ENCODE results near the gene NPIPB4. TPM values are rescaled to one million over a fixed set of nuclear protein-coding genes. Genes with fewer than 3 reads are reported as not detected.
"Not testable (repeated sequence)": the region's sequence is repeated elsewhere in the genome, so short reads cannot be mapped to it uniquely, and the experiment has no call there.

NPIPB4 gene
- 143 TPM for total RNA-seq
- long read RNA-seq, partial matches to known transcripts, result 1 of 3 reads
- long read RNA-seq, other reads (novel, unspliced or antisense), result 2 of 3 reads

DNA sequence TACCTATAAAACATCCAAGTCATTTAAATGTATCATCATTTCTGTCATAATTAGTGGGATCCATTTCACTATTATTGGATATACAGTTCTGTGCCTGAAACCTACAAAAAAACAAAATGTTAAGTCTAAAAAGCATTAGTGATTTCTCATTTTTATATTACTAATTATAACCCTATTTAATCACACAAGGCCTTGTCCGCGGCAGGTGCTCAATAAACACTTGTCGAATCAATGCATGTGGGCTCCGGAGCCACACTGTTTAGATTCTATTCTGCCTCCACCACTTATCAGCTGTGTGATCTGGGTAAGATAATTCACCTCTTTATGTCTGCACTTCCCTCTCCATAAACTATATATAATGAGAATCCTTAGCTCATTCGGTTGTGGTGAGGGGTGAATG lies at the start of gene NPIPB4:
Gene NPIPB4, minus strand, starts transcription at position 101 of the 400 bp plus-strand sequence. CDS start 378 bp downstream, outside the sequence.
- H3K4me3 ChIP-seq; H3K36me3 ChIP-seq; H3K4me1 ChIP-seq; H3K27me3 ChIP-seq; intact Hi-C loops (cut with DNase I); ATAC-seq; H3K27ac ChIP-seq; H3K9me3 ChIP-seq; DNase-seq: not testable (repeated sequence)

DNA sequence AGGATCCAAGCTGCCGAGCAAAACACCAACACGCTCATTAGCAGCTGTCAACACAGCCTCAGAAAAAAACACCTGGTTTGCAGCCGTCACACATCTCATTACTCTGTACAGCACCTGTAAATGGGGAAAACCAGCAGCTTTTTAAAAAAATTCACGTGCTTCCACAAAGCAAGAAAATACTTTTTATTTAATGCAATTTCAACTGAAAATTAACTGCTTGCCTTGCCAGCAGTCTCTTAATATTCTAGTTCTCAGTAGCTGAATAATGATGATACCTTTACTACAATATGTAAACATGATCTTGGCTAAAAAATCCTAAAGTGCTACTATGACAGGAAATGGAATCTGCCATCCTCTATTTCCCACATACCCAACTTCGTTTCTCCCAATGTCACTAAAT lies 41.4 kb upstream of the NPIPB4 start:
- H3K27ac ChIP-seq; H3K36me3 ChIP-seq; H3K4me3 ChIP-seq; H3K27me3 ChIP-seq; DNase-seq; H3K4me1 ChIP-seq; ATAC-seq; intact Hi-C loops (cut with DNase I); H3K9me3 ChIP-seq: not testable (repeated sequence)

DNA sequence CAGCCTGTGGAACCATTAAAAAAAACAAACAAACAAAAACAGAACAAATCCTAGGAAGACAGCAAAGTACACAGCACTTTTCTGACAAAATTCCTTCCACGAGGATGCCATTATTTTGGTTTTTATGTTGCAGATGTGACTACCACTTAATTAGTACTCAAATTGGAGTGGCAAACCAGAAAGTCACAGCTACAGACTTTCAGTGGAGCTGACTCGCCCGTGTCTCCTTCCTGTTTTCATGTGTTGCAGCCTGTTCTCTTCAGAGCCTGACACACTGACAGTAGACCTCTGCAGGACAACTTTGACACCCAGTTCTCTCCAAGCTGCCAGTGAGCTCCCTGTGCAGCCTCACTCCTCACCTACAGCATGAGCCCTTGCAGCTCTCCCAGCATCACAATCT lies 24.4 kb upstream of the NPIPB4 start:
- H3K4me3 ChIP-seq; H3K27me3 ChIP-seq; intact Hi-C loops (cut with DNase I); H3K9me3 ChIP-seq; H3K36me3 ChIP-seq; H3K27ac ChIP-seq; H3K4me1 ChIP-seq; ATAC-seq; DNase-seq: not testable (repeated sequence)

DNA sequence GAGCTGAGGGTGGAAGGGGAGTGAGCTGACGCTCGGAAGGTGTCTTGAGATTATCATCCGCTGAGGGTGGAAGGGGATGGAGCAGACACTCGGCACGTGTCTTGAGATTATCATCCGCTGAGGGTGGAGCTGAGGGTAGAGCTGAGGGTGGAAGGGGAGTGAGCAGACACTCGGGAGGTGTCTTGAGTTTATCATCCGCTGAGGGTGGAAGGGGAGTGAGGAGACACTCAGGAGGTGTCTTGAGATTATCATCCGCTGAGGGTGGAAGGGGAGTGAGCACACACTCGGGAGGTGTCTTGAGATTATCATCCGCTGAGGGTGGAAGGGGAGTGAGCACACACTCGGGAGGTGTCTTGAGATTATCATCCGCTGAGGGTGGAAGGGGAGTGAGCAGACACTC lies 20.4 kb downstream of the NPIPB4 start:
- DNase-seq; H3K27me3 ChIP-seq; ATAC-seq; H3K27ac ChIP-seq; H3K36me3 ChIP-seq; H3K9me3 ChIP-seq; intact Hi-C loops (cut with DNase I); H3K4me3 ChIP-seq; H3K4me1 ChIP-seq: not testable (repeated sequence)

DNA sequence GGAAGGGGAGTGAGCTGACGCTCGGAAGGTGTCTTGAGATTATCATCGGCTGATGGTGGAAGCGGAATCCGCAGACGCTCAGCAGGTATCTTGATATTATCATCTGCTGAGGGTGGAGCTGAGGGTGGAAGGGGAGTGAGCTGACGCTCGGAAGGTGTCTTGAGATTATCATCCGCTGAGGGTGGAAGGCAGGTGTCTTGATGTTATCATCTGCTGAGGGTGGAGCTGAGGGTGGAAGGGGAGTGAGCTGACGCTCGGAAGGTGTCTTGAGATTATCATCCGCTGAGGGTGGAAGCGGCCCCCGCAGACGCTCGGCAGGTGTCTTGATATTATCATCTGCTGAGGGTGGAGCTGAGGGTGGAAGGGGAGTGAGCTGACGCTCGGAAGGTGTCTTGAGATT lies 21.2 kb downstream of the NPIPB4 start:
- H3K27me3 ChIP-seq; intact Hi-C loops (cut with DNase I); DNase-seq: not testable (repeated sequence)

DNA sequence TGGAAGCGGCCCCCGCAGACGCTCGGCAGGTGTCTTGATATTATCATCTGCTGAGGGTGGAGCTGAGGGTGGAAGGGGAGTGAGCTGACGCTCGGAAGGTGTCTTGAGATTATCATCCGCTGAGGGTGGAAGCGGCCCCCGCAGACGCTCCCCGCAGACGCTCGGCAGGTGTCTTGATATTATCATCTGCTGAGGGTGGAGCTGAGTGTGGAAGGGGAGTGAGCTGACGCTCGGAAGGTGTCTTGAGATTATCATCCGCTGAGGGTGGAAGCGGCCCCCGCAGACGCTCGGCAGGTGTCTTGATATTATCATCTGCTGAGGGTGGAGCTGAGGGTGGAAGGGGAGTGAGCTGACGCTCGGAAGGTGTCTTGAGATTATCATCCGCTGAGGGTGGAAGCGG lies 21.8 kb downstream of the NPIPB4 start:
- intact Hi-C loops (cut with DNase I); H3K4me1 ChIP-seq; H3K27ac ChIP-seq; ATAC-seq; H3K4me3 ChIP-seq; H3K36me3 ChIP-seq; DNase-seq; H3K9me3 ChIP-seq; H3K27me3 ChIP-seq: not testable (repeated sequence)

More for the DNA sequence above, 21.2 kb downstream of the NPIPB4 start:
- not testable (repeated sequence) for H3K27ac ChIP-seq, H3K9me3 ChIP-seq, ATAC-seq, H3K36me3 ChIP-seq, H3K4me3 ChIP-seq, H3K4me1 ChIP-seq

DNA sequence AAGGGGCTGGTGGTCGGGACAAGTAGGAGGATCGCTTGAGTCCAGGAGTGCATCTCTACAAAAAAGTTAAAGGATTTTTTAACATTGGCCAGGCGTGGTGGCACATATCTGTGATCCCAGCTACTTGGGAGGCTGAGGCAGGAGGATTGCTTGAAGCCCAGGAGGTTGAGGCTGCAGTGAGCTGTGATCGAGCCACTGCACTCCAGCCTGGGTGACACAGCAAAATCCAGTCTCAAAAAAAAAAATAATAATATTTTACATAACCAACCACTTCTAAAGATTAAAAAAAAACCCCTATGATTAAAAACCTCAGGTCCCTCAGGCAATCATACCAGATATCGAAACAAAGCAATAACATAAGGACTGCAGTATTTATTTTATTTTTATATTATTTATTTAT lies 23.3 kb downstream of the NPIPB4 start:
- H3K36me3 ChIP-seq; H3K9me3 ChIP-seq; H3K27me3 ChIP-seq; H3K4me1 ChIP-seq; H3K4me3 ChIP-seq; H3K27ac ChIP-seq; intact Hi-C loops (cut with DNase I); DNase-seq; ATAC-seq: not testable (repeated sequence)

DNA sequence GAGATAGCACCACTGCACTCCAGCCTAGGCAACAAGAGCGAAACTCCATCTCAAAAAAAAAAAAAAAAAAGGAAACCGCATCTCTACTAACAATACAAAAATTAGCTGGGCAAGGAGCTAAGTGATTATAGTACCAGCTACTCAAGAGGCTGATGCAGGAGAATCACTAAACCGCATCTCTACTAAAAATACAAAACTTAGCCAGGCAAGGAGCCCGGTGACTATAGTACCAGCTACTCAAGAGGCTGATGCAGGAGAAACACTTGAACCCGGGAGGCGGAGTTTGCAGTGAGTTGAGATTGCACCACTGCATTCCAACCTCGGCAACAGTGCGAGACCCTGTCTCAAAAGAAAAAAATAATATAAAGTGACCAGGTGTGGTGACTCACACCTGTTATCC lies 27.6 kb downstream of the NPIPB4 start:
- H3K4me1 ChIP-seq; H3K36me3 ChIP-seq; H3K27ac ChIP-seq; H3K4me3 ChIP-seq; intact Hi-C loops (cut with DNase I); ATAC-seq; H3K27me3 ChIP-seq; H3K9me3 ChIP-seq; DNase-seq: not testable (repeated sequence)

DNA sequence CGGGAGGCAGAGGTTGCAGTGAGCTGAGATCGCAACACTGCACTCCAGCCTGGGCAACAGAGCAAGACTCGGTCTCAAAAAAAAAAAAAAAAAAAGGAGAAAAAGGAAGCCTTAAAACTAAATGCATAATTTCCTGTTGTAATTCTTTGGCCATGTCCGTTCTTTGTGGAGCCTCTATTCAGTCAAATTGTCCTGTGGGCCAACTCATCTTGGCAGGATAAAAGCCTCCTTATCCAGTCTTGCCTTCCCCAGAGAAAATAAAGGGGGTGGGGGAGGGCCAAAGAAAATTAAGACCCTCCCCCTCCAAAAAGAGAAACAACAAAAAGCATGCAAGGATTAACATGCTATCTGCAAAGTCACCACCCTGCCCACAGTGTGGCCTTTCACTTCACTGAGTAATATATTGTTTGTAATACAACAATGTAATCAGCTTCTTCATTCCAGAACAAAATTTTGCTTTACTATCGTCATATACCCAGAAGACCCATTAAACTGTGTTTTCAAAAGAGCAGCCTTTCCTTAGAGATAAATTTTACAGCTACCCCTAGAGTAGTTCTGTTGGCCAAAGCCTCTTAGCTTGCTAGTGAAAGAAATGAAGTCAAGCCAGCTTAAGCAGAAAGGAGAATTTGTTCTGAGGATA lies 31.4 kb downstream of the NPIPB4 start:
- H3K27me3 ChIP-seq; H3K9me3 ChIP-seq; intact Hi-C loops (cut with DNase I); DNase-seq; H3K27ac ChIP-seq; ATAC-seq; H3K36me3 ChIP-seq; H3K4me3 ChIP-seq; H3K4me1 ChIP-seq: not testable (repeated sequence)

DNA sequence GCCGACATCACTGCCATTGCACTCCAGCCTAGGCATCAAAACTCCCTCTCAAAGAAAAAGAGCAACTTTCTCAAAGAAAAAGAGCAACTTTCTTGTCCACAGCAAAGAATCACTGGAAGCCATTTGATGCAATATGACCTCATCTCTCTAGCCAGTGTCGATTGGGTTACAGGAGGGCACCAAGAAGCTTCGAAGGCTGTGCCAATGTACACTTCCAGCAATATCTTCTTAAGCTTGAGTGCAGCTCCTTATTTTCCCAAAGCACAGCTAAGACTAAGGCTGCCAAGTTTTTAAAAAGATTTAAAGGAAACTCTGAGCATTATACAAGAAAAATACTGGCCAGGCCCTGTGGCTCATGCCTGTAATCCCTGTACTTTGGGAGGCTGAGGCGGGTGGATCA lies 32.0 kb downstream of the NPIPB4 start:
- H3K27me3 ChIP-seq; H3K27ac ChIP-seq; H3K36me3 ChIP-seq; H3K9me3 ChIP-seq; ATAC-seq; H3K4me1 ChIP-seq; DNase-seq; intact Hi-C loops (cut with DNase I); H3K4me3 ChIP-seq: not testable (repeated sequence)

DNA sequence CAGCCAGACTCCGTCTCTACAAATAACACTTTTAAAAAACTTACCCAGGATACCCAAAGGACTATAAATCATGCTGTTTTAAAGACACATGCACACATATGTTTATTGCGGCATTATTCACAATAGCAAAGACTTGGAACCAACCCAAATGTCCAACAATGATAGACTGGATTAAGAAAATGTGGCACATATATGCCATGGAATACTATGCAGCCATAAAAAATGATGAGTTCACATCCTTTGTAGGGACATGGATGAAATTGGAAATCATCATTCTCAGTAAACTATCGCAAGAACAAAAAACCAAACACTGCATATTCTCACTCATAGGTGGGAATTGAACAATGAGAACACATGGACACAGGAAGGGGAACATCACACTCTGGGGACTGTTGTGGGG lies 34.3 kb downstream of the NPIPB4 start:
- DNase-seq; H3K4me3 ChIP-seq; H3K4me1 ChIP-seq; H3K9me3 ChIP-seq; H3K36me3 ChIP-seq; H3K27ac ChIP-seq; H3K27me3 ChIP-seq; ATAC-seq; intact Hi-C loops (cut with DNase I): not testable (repeated sequence)

DNA sequence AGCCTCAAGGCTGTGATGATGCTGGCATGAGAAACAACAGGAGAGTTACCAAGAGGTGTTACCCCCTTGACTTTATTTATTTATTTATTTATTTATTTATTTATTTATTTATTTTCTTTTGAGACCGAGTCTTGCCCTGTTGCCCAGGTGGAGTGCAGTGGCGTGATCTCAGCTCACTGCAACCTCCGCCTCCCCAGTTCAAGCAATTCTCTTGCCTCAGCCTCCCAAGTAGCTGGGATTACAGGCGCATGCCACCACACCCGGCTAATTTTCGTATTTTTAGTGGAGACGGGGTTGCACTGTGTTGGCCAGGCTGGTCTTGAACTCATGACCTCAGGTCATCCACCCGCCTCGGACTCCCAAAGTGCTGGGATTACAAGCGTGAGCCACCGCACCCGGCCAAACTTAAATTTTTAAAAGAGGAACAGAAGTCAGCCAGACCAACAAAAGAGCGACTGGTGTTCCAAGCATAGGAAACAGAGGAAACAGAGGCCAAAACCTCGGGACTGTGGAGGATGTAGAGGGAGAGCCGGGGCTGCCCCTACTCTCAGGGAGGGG lies 36.6 kb downstream of the NPIPB4 start:
- H3K27me3 ChIP-seq; ATAC-seq; intact Hi-C loops (cut with DNase I); H3K4me1 ChIP-seq; H3K9me3 ChIP-seq; DNase-seq; H3K36me3 ChIP-seq: not testable (repeated sequence)
- Histone ChIP-seq H3K27ac (peak overlapping the region; percentile 84), H3K4me3 (peak overlapping the region; percentile 64)

DNA sequence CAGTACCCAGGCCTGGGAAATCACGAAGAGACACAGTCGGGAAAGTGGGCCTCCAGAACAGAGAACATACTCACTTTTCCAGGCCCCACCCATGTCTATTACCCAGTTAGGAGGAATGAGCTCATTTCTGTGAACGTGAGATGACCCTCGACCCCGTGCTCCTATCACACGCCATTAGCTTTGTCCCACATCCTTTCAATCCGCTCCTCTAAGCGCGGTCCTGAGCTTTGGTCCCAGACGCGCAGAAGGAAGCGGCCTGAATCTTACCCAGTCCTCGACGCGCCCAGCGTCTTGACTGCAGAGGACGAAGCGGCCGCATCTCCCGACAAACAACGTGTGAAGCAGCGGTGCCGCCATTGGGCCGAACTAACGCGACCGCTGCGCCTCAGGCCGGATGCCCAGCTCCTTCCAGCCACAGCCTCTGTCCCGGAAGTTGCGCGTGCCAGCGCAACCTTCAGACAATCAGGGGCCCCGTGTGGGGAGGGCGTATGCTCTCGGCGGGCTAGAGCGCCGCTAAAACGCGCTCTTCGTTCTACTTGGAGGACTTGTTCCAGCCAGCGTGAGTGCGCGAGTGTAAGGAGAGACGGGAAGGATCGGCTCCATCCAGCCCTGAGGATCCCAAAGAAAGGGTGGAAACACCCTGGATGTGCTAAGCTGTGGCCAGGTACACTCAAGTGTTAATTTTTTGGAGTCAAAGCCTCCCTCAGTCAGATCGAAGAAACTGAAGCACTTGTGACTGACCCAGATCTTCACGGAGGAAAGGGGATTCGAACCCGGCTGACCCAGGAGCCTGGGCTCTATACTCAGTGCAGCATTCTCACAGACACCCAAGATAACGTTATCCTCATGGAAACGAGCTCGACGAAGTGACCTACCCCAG lies 37.3 kb downstream of the NPIPB4 start:
- intact Hi-C loops (cut with DNase I); H3K36me3 ChIP-seq; H3K9me3 ChIP-seq; H3K4me1 ChIP-seq; H3K27me3 ChIP-seq: not testable (repeated sequence)
- H3K4me3 ChIP-seq, result peak overlapping the region; percentile 64
- peak; percentile 99 for ATAC-seq
- DNase-seq, result peak; percentile 87
- H3K27ac ChIP-seq, result peak overlapping the region; percentile 84

DNA sequence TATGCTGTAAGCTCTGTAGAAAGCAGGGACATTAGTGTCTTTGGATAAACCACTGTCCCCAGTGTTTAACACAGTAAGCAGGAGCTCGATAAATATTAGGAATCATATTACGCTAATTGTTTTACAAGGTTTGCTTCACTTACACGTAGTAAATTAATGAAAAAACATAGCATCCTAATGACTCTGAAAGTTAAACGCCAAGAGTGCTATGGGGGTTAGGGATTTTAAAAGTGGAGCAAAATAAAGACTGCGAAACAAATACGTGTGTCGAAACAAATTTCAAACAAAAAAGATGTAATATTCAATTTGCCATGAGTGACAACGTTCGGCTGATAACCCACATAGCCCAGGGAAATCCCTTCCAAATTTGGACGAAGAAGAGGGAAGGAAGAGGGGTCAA lies 37.9 kb downstream of the NPIPB4 start:
- H3K36me3 ChIP-seq; H3K27me3 ChIP-seq; ATAC-seq; DNase-seq; H3K4me1 ChIP-seq; H3K9me3 ChIP-seq; intact Hi-C loops (cut with DNase I): not testable (repeated sequence)
- H3K27ac ChIP-seq, result peak overlapping the region; percentile 84
- H3K4me3 ChIP-seq, result peak overlapping the region; percentile 64

Measured in upper lobe of right lung (tissue), 1 donor.